Upper lobe of left lung (tissue), 4 donors: ENCODE data around the gene MKLN1.

Experiments
- POLR2AphosphoS5 ChIP-seq, 2 donors: sonication (generic); formaldehyde crosslinking; IDR thresholded peaks; one replicate each; pipeline ENCODE4 v1.5.1; 2017; ENCODE audit warnings: antibody characterized with exemption in 2 of 2
- TF ChIP-seq, protein P1 (sequence below), 6 experiments: fragments of 450-650 bp in 4 of 6; fragments of 200-600 bp in 2 of 6; sonication (generic) in 2 of 6; IDR thresholded peaks; one replicate each; pipeline ENCODE4 v1.5.1; 2016 to 2019; ENCODE audit warnings: antibody characterized with exemption in 6 of 6

DNA sequence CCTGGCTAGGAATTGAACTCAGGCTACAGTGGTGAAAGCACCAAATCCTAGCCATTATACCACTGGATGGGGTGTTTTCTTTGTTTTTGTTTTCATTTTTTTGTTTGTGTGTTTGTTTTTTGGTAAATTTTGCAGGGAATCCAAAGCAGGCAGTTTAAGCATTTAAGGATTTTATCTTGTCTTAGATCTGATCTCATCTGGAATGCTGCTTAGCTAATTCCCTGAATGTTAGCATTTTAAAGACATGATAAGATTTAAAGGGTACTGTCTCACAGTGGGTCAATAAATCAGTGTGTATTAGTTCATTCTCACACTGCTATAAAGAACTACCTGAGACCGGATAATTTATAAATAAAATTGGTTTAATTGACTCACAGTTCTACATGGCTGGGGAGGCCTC is 5.6 kb upstream of the MKLN1 start:
- TF ChIP-seq, protein P1, sequence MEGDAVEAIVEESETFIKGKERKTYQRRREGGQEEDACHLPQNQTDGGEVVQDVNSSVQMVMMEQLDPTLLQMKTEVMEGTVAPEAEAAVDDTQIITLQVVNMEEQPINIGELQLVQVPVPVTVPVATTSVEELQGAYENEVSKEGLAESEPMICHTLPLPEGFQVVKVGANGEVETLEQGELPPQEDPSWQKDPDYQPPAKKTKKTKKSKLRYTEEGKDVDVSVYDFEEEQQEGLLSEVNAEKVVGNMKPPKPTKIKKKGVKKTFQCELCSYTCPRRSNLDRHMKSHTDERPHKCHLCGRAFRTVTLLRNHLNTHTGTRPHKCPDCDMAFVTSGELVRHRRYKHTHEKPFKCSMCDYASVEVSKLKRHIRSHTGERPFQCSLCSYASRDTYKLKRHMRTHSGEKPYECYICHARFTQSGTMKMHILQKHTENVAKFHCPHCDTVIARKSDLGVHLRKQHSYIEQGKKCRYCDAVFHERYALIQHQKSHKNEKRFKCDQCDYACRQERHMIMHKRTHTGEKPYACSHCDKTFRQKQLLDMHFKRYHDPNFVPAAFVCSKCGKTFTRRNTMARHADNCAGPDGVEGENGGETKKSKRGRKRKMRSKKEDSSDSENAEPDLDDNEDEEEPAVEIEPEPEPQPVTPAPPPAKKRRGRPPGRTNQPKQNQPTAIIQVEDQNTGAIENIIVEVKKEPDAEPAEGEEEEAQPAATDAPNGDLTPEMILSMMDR (IDR thresholded peaks at IDR 0.05): no peak
- no peak for TF ChIP-seq POLR2AphosphoS5 (IDR thresholded peaks at IDR 0.05)
